ENCODE data around the gene SNED1.

The SNED1 gene

DNA sequence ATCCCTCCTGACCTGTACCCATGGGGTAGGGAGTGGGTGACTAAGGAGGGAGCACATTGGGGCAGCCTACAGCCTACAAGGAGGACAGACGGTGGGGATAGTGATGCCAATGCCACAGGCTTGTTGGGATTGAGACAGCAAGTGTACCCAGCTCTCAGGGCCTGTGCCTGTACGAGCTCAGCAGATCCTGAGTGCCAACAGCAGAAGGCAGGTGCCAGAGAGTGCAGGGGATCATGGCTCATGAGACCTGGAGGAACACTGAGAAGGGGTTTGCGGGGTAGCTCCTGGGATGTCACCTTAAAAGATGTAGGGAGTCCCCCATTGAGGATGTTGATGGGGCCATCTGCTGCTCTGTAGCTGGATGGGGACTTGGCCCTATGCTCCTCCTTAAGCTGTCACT is 10.3 kb upstream of the SNED1 start:
- DNase-seq (ENCODE audit: low read depth), result peak; percentile 20
- H3K4me3 ChIP-seq (ENCODE audit: low read length), result no peak overlapping the region
- TF ChIP-seq, protein P1, sequence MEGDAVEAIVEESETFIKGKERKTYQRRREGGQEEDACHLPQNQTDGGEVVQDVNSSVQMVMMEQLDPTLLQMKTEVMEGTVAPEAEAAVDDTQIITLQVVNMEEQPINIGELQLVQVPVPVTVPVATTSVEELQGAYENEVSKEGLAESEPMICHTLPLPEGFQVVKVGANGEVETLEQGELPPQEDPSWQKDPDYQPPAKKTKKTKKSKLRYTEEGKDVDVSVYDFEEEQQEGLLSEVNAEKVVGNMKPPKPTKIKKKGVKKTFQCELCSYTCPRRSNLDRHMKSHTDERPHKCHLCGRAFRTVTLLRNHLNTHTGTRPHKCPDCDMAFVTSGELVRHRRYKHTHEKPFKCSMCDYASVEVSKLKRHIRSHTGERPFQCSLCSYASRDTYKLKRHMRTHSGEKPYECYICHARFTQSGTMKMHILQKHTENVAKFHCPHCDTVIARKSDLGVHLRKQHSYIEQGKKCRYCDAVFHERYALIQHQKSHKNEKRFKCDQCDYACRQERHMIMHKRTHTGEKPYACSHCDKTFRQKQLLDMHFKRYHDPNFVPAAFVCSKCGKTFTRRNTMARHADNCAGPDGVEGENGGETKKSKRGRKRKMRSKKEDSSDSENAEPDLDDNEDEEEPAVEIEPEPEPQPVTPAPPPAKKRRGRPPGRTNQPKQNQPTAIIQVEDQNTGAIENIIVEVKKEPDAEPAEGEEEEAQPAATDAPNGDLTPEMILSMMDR (conservative IDR thresholded peaks at IDR 0.05; ENCODE audit: low read length), result no peak

DNA sequence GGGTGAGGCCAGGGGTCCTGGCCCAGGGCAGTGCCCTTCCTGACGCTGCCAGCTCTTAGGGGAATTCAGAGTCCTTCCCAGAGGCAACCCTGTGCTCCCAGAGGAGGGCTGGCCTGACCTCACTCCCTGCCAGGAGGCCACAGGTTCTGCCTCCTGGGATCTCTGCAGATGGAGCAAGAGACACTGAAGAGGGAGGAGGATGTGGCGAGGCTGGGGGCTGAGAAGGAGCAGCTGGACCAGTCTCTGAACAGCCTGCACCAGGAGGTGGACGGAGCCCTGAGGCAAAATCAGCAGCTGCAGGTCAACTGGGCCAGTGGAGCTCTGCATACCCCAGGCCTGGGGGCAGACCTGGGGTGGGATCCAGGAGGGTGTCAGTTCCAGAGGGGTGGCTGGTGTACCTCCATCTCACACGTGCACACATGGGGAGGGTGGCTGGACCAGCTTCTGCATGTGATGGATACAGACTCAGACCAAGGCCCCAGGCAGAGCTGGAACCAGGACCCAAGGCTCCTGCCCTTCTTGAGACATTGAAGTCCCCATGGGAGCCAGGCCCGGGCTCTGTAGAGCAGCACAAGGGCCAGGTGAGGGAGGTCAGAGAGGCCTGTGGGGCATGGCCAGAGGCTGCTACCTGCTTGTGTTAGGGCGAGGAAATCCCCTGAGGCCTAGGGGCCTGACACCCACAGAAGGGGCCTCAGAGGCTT is 9.7 kb upstream of the SNED1 start:
- no peak for DNase-seq (ENCODE audit: low read depth)
- H3K4me3 ChIP-seq (ENCODE audit: low read length), result no peak overlapping the region
- TF ChIP-seq, protein P1 (conservative IDR thresholded peaks at IDR 0.05; ENCODE audit: low read length), result no peak

DNA sequence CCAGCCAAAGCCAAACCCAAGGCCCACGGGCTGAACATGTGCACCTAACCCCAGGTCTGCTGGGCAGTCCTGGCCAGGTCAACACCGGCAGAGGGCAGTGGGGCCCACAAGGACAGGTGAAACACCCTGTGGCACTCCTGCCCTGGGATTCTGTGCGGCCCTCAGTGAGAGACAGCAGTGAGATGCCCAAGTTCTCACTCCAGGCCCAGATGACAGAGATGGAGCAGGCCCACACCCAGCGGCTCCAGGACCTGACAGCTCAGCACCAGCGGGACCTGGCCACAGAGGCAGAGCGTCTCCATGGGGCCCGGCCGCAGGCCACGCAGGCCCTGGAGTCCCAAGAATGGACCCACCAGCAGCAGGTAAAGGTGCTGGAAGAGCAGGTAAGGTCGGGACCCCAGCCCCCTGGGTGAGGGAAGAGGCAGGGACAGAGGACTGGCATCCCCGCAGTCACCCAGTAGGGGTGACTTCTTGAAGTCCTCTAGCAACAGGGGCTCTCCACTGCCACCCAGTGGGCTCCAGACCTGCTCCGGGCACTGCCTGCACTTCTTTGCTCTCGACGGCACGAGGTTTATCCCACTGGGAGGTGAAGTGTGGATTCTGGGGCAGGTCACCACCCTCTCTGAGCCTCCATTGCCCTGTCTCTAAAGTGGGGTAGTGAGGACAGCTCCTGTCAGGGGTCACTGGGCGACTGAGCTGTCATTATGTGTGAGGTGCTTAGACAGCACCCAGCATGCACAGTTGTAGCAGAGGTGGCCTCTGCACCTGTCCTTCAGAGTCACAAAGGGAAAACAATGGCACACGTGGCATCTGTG is 8.8 kb upstream of the SNED1 start:
- peak; percentile 32 for DNase-seq (ENCODE audit: low read depth)
- no peak overlapping the region for H3K4me3 ChIP-seq (ENCODE audit: low read length)
- TF ChIP-seq, protein P1 (conservative IDR thresholded peaks at IDR 0.05; ENCODE audit: low read length), result peak; percentile 60

DNA sequence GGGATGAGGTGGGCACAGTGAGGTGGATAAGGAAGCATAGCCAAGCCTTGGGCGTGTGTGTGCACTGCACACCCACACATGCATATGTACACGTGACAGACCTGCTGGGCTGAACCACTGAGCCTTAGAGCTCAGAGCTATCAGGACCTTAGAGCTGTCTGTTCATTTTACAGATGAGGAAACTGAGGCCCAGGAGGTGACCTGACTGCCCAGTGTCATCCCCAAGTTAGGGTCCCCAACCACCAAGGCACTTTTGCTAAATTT is 8.2 kb upstream of the SNED1 start:
- TF ChIP-seq, protein P1 (conservative IDR thresholded peaks at IDR 0.05; ENCODE audit: low read length), result no peak
- no peak for DNase-seq (ENCODE audit: low read depth)
- no peak overlapping the region for H3K4me3 ChIP-seq (ENCODE audit: low read length)

DNA sequence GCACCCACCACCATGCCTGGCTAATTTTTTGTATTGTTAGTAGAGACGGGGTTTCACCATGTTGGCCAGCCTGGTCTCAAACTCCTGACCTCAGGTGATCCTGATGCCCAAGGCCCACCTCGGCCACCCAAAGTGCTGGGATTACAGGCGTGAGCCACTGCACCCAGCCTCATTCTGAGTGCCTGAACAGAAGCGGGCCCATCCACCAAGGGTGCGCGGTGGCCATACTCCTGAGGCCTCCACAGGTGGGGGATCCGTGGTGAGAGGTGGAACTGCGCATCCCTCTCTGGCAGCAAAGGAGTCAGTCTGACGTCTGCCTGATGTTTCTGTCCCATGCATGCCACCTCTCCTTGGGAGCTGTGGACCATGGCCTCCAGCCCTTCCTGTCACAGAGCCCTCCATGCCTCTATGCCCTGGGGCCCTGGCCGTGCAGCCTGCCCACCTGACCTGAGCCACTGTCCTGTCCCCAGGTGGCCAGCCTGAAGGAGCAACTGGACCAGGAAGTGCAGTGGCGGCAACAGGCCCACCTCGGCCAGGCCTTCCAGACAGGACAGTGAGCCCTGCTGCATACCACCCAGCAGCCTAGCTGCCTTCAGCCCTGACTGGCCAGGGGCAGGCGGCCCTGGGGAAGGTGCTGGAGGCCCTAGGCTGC is 7.6 kb upstream of the SNED1 start:
- H3K4me3 ChIP-seq (ENCODE audit: low read length), result no peak overlapping the region
- no peak for DNase-seq (ENCODE audit: low read depth)
- TF ChIP-seq, protein P1 (conservative IDR thresholded peaks at IDR 0.05; ENCODE audit: low read length), result no peak

DNA sequence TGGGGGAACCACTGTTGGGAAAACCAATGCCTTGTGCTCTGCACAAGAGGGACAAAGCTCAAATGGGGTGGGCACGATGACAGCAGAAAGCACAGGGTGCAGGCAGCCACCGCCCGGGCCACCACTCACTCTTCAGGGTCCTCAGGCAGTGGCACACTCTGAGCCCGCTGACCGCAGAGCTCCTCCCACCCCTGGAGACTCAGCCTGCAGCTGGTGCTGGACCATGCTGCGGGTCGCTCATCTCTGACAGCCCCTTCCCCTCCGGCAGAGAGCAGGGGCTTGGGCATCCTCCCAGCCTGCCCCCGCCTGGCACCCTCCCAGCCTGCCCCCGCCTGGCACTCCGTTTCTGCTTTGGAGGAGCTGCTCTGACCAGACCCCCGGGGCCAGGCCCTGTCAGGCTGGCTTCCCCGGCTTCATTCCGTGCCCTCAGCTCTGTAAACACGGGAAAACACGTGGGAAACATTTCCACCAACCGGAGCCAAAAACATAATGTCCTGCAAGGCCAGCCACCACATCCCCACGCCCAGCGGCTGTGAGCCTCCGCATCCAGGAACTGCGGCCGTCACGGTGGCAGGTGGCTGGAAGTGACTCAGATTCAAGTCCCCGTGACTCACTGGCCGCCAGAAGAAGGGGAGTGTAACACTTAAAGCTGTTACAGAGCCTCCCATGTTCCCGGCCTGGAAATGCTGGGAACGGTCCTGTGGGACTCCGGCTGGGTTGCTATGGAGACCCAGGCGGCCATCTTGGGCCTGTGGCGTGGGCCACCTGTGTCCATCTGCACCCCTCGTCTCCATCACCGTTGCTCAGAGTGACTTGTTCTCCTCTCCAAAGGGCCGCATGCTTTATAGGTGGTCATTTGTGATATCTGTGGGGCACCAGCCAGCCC is 6.8 kb upstream of the SNED1 start:
- peak; percentile 90 for DNase-seq (ENCODE audit: low read depth)
- no peak overlapping the region for H3K4me3 ChIP-seq (ENCODE audit: low read length)
- TF ChIP-seq, protein P1 (conservative IDR thresholded peaks at IDR 0.05; ENCODE audit: low read length), result no peak

Measured in AG10803 (cell line).